H9 (cell line): ENCODE data around the gene EML5. TPM values are rescaled to one million over a fixed set of nuclear protein-coding genes. Genes with fewer than 3 reads are reported as not detected.

Experiments
- DNase-seq: peaks from one replicate; pipeline ENCODE4 v3.0.0-alpha.2; 2017
- H2AFZ ChIP-seq: one replicate; pipeline ENCODE4 v1.6.1; 2013; ENCODE audit warnings: mild to moderate bottlenecking, low read length, control low read depth, moderate library complexity
- H2AK5ac ChIP-seq: 2 replicates; pipeline ENCODE4 v1.6.1; 2013; ENCODE audit warnings: low read length, control low read depth, mixed read lengths; ENCODE audit not compliant: insufficient read length
- H2BK120ac ChIP-seq: one replicate; pipeline ENCODE4 v1.6.1; 2013; ENCODE audit warnings: low read depth, mild to moderate bottlenecking, low read length, control low read depth, inconsistent platforms; ENCODE audit not compliant: poor library complexity, severe bottlenecking
- H2BK12ac ChIP-seq: 2 replicates; pipeline ENCODE4 v1.6.1; 2013; ENCODE audit warnings: low read length, control low read depth, mixed read lengths, low read depth; ENCODE audit not compliant: insufficient read length
- H2BK15ac ChIP-seq: 2 replicates; pipeline ENCODE4 v1.6.1; 2013; ENCODE audit warnings: low read depth, low read length, control low read depth
- H2BK20ac ChIP-seq: one replicate; pipeline ENCODE4 v1.6.1; 2013; ENCODE audit warnings: low read depth, mild to moderate bottlenecking, low read length, control low read depth, inconsistent platforms; ENCODE audit not compliant: poor library complexity, severe bottlenecking
- H2BK5ac ChIP-seq: 2 replicates; pipeline ENCODE4 v1.6.1; 2013; ENCODE audit warnings: low read length, control low read depth, mixed read lengths; ENCODE audit not compliant: insufficient read length
- H3K14ac ChIP-seq: 2 replicates; pipeline ENCODE4 v1.6.1; 2013; ENCODE audit warnings: low read length, control low read depth; ENCODE audit not compliant: insufficient read depth
- H3K18ac ChIP-seq: 2 replicates; pipeline ENCODE4 v1.6.1; 2013; ENCODE audit warnings: low read depth, mild to moderate bottlenecking, mixed read lengths, low read length, control low read depth; ENCODE audit not compliant: insufficient read length
- H3K23ac ChIP-seq: 2 replicates; pipeline ENCODE4 v1.6.1; 2013; ENCODE audit warnings: low read length, control low read depth, mixed read lengths, low read depth; ENCODE audit not compliant: insufficient read length
- H3K23me2 ChIP-seq: 2 replicates; pipeline ENCODE4 v1.6.1; 2013; ENCODE audit warnings: low read depth, mild to moderate bottlenecking, mixed read lengths, low read length, control low read depth; ENCODE audit not compliant: insufficient read length, poor library complexity, severe bottlenecking
- H3K27ac ChIP-seq: 2 replicates; pipeline ENCODE4 v1.5.1; 2013; ENCODE audit warnings: low read length, control low read depth, mixed read lengths, low read depth; ENCODE audit not compliant: insufficient read length
- H3K27me3 ChIP-seq: 2 replicates; pipeline ENCODE4 v1.6.1; 2013; ENCODE audit warnings: low read length, control low read depth, inconsistent platforms; ENCODE audit not compliant: insufficient read depth
- H3K4ac ChIP-seq: 2 replicates; pipeline ENCODE4 v1.6.1; 2013; ENCODE audit warnings: low read depth, mild to moderate bottlenecking, control low read depth, inconsistent platforms, low read length, moderate library complexity
- H3K4me1 ChIP-seq: 2 replicates; pipeline ENCODE4 v1.6.1; 2013; ENCODE audit warnings: low read length, control low read depth, inconsistent platforms; ENCODE audit not compliant: insufficient read depth
- H3K4me2 ChIP-seq: 2 replicates; pipeline ENCODE4 v1.6.1; 2013; ENCODE audit warnings: low read length, control low read depth, mixed read lengths; ENCODE audit not compliant: insufficient read length, insufficient read depth
- H3K56ac ChIP-seq: 2 replicates; pipeline ENCODE4 v1.6.1; 2013; ENCODE audit warnings: low read depth, mild to moderate bottlenecking, mixed read lengths, low read length, control low read depth; ENCODE audit not compliant: insufficient read length
- H3K79me1 ChIP-seq: 2 replicates; pipeline ENCODE4 v1.6.1; 2013; ENCODE audit warnings: low read depth, mild to moderate bottlenecking, moderate library complexity, low read length, control low read depth, inconsistent platforms; ENCODE audit not compliant: insufficient read depth, poor library complexity, severe bottlenecking
- H3K79me2 ChIP-seq: 2 replicates; pipeline ENCODE4 v1.6.1; 2013; ENCODE audit warnings: low read length, control low read depth, inconsistent platforms; ENCODE audit not compliant: insufficient read depth
- H3K9ac ChIP-seq: 2 replicates; pipeline ENCODE4 v1.6.1; 2013; ENCODE audit warnings: low read length, control low read depth, mixed read lengths; ENCODE audit not compliant: insufficient read length; ENCODE audit errors: extremely low read depth
- H3K9me3 ChIP-seq: one replicate; pipeline ENCODE4 v1.6.1; 2013; ENCODE audit warnings: low read depth, low read length, inconsistent platforms; ENCODE audit not compliant: control insufficient read depth
- H3T11ph ChIP-seq: one replicate; pipeline ENCODE4 v1.6.1; 2013; ENCODE audit warnings: mild to moderate bottlenecking, low read length, control low read depth, inconsistent platforms
- H4K20me1 ChIP-seq: one replicate; pipeline ENCODE4 v1.6.1; 2013; ENCODE audit not compliant: control insufficient read depth, insufficient read length, insufficient read depth
- H4K5ac ChIP-seq: 2 replicates; pipeline ENCODE4 v1.6.1; 2013; ENCODE audit warnings: low read depth, mild to moderate bottlenecking, mixed read lengths, low read length, control low read depth; ENCODE audit not compliant: insufficient read length
- H4K8ac ChIP-seq: replicated peaks from 2 replicates; pipeline ENCODE4 v1.6.1; 2013; ENCODE audit warnings: low read length, control low read depth, mixed read lengths, low read depth; ENCODE audit not compliant: insufficient read length
- H4K91ac ChIP-seq: 2 replicates; pipeline ENCODE4 v1.6.1; 2013; ENCODE audit warnings: low read depth, mild to moderate bottlenecking, moderate library complexity, mixed read lengths, low read length, control low read depth; ENCODE audit not compliant: insufficient read length
- H3K27ac Mint-ChIP-seq, 3 experiments: 2 replicates in 2 of 3; 3 replicates in 1 of 3; pipeline ENCODE4 v1.8.0; 2020 to 2021; ENCODE audit warnings: mixed read lengths in 3 of 3, mild to moderate bottlenecking in 1 of 3, moderate library complexity in 1 of 3
- H3K27me3 Mint-ChIP-seq: 2 replicates; pipeline ENCODE4 v1.8.0; 2021; ENCODE audit warnings: low read depth, mild to moderate bottlenecking, moderate library complexity, mixed read lengths
- H3K36me3 Mint-ChIP-seq, 3 experiments: 2 replicates in 2 of 3; 3 replicates in 1 of 3; pipeline ENCODE4 v1.8.0; 2020 to 2021; ENCODE audit warnings: low read depth in 3 of 3, mixed read lengths in 3 of 3; ENCODE audit not compliant: insufficient read depth in 1 of 3
- H3K4me1 Mint-ChIP-seq, 2 experiments: 2 replicates each; pipeline ENCODE4 v1.8.0; 2020; ENCODE audit warnings: mixed read lengths in 2 of 2
- H3K4me3 Mint-ChIP-seq, 2 experiments: 2 replicates in 1 of 2; 3 replicates in 1 of 2; pipeline ENCODE4 v1.8.0; 2020 to 2021; ENCODE audit warnings: mild to moderate bottlenecking in 2 of 2, mixed read lengths in 2 of 2, moderate library complexity in 1 of 2
- H3K9me3 Mint-ChIP-seq, 2 experiments: 2 replicates in 1 of 2; 3 replicates in 1 of 2; pipeline ENCODE4 v1.8.0; 2020; ENCODE audit warnings: mild to moderate bottlenecking in 2 of 2, mixed read lengths in 2 of 2, moderate library complexity in 1 of 2
- total RNA-seq: library from RNA; stranded (reverse); gene quantifications from 2 replicates; pipeline ENCODE4 v1.2.1, GENCODE V29; 2021
- TF ChIP-seq, protein P1 (sequence below): fragments of 200-600 bp; sonication (generic); conservative IDR thresholded peaks from 3 replicates; pipeline ENCODE4 v1.8.0; 2021; ENCODE audit warnings: antibody characterized with exemption, mild to moderate bottlenecking

The EML5 gene
- total RNA-seq, 1 experiment from 2014 or later = 0.81 TPM

DNA sequence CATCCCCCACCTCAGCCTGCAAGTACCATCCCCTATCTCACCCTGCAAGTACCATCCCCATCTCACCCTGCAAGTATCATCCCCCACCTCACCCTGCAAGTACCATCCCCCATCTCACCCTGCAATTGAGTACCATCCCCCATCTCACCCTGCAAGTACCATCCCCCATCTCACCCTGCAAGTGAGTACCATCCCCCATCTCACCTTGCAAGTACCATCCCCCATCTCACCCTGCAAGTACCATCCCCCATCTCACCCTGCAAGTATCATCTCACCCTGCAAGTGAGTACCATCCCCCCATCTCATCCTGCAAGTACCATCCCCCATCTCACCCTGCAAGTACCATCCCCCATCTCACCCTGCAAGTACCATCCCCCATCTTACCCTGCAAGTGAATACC lies 184.9 kb downstream of the EML5 start:
- H4K91ac ChIP-seq = no peak overlapping the region
- no peak overlapping the region for H4K8ac ChIP-seq
- H2BK15ac ChIP-seq = no peak overlapping the region
- H2BK20ac ChIP-seq = no peak overlapping the region
- H2BK120ac ChIP-seq = no peak overlapping the region
- Mint-ChIP-seq H3K4me1 (peaks cover 0 to 14% of the 10 kb centered on the region in 2 experiments; a peak in 2 of 4 replicates), H3K9me3 (peaks cover 0 to 11% of the 10 kb centered on the region in 2 experiments; a peak in 1 of 5 replicates), H3K4me3 (no peak overlapping the region), H3K36me3 (peaks cover 60 to 94% (median 93%) of the 10 kb centered on the region in 3 experiments), H3K27me3 (no peaks in the 10 kb centered on the region), H3K27ac (no peak overlapping the region)
- H3K9me3 ChIP-seq = no peaks in the 10 kb centered on the region
- no peaks in the 10 kb centered on the region; the same call in 1 of the 2 replicates for H3K4me1 ChIP-seq
- H3K27me3 ChIP-seq = no peaks in the 10 kb centered on the region
- DNase-seq = no peak
- no peaks in the 10 kb centered on the region for H3K79me2 ChIP-seq
- no peak overlapping the region for H2BK5ac ChIP-seq
- H2AK5ac ChIP-seq = no peak overlapping the region
- H3K56ac ChIP-seq = no peak overlapping the region
- H2BK12ac ChIP-seq = no peak overlapping the region
- H3K23ac ChIP-seq = no peak overlapping the region
- H4K5ac ChIP-seq = no peak overlapping the region
- H3T11ph ChIP-seq = no peak overlapping the region
- H3K18ac ChIP-seq = no peak overlapping the region
- no peak overlapping the region for H3K27ac ChIP-seq
- no peaks in the 10 kb centered on the region for H4K20me1 ChIP-seq
- no peak overlapping the region for H3K4ac ChIP-seq
- TF ChIP-seq, protein P1, sequence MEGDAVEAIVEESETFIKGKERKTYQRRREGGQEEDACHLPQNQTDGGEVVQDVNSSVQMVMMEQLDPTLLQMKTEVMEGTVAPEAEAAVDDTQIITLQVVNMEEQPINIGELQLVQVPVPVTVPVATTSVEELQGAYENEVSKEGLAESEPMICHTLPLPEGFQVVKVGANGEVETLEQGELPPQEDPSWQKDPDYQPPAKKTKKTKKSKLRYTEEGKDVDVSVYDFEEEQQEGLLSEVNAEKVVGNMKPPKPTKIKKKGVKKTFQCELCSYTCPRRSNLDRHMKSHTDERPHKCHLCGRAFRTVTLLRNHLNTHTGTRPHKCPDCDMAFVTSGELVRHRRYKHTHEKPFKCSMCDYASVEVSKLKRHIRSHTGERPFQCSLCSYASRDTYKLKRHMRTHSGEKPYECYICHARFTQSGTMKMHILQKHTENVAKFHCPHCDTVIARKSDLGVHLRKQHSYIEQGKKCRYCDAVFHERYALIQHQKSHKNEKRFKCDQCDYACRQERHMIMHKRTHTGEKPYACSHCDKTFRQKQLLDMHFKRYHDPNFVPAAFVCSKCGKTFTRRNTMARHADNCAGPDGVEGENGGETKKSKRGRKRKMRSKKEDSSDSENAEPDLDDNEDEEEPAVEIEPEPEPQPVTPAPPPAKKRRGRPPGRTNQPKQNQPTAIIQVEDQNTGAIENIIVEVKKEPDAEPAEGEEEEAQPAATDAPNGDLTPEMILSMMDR = no peak
- H2AFZ ChIP-seq = no peak overlapping the region
- H3K79me1 ChIP-seq = no peaks in the 10 kb centered on the region
- no peak overlapping the region for H3K14ac ChIP-seq
- H3K9ac ChIP-seq = no peak overlapping the region
- no peak overlapping the region for H3K4me2 ChIP-seq
- no peaks in the 10 kb centered on the region for H3K23me2 ChIP-seq
